ENCODE results near the gene PLPPR3.
"Not testable (repeated sequence)": the region's sequence is repeated elsewhere in the genome, so short reads cannot be mapped to it uniquely, and the experiment has no call there.

The PLPPR3 gene

DNA sequence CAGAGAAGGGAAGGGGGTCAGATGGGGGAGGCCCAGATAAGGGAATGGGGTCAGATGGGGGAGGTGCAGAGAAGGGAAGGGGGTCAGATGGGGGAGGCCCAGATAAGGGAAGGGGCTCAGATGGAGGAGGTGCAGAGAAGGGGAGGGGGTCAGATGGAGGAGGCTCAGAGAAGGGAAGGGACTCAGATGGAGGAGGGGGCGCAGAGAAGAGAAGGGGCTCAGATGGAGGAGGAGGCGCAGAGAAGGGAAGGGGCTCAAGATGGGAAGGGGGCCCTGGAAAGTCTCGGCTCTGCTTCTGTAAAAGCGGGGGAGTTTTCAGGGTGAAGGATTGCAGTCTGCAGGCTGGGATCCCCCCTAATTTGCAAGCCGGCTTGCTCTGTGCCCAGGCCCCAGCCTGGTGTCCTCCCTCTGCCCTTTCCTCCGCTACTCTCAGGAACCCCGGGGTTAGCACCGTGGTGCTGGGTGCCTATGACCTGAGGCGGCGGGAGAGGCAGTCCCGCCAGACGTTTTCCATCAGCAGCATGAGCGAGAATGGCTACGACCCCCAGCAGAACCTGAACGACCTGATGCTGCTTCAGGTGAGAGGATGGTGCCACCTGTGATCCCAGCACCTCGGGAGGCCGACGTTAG lies 7.5 kb upstream of the PLPPR3 start:
- no peak for DNase-seq (ENCODE audit: low read depth)

- DNase-seq (ENCODE audit: low read depth): no peak
These were observed 6.1 kb upstream of the PLPPR3 start, which contains the start of gene AZU1 for GRCh38 chr19:827710-828321. Gene AZU1, plus strand, starts transcription at chr19:827837. Its CDS starts 10 bp downstream, at chr19:827847.

DNA sequence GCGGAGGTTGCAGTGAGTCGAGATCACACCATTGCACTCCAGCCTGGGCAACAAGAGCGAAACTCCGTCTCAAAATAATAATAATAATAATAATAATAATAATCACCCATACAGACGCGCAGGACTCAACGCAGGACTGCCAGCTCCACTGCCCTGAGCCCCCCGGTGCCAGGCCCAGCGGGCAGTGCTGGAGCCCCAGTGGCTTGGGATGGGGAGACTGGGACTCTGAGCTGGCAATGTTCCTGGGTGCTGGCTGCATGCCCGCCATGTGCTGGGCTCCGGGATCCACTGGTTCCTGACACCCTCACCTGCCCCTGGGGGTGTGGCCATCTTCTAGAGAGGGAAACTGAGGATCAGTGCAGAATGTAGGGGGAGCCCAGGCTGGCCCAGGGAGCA lies 5.6 kb upstream of the PLPPR3 start:
- no peak for DNase-seq (ENCODE audit: low read depth)

GRCh38 chr19:825897-826644 lies 4.3 kb upstream of the PLPPR3 start:
- DNase-seq (ENCODE audit: low read depth): no peak

- DNase-seq (ENCODE audit: low read depth): no peak
These were observed 3.1 kb upstream of the PLPPR3 start for GRCh38 chr19:824885-825284.

- no peak for DNase-seq (ENCODE audit: low read depth)
These were observed 1.9 kb upstream of the PLPPR3 start for GRCh38 chr19:823565-824121.

- no peak for DNase-seq (ENCODE audit: low read depth)
These were observed 427 bp downstream of the PLPPR3 start for GRCh38 chr19:821231-821824.

GRCh38 chr19:820212-820611 lies 1.5 kb downstream of the PLPPR3 start:
- not testable (repeated sequence) for DNase-seq (ENCODE audit: low read depth)

- DNase-seq (ENCODE audit: low read depth): no peak
These were observed 5.3 kb downstream of the PLPPR3 start for GRCh38 chr19:816500-816857.

DNA sequence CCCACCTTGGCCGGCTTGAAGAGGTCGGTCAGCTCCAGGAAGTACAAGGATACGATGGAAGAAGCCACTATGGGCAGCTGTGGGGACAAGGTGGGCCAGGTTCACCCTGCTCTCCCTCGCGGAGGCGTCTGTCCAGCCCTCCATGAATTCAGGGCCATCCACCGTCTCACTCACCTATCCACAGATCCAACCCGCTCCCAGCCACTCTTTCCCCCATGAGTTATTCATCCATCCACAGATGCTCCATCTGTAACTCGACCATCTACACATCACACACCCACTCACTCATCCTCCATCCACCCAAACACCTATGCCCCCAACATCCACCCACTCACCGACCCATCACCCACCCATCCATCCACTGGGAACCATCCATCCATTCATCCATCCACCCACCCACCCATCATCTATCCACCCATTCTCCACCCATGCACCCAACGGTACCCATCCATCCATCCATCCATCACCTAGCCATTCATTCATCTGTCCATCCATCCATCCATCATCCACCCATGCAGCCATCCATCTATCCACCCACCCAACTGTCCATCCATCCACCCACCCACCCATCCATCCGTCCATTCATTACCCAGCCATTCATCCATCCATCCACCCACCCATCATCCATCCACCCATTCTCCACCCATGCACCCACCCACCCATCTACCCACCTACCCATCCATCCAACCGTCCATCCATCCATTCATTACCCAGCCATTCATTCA lies 5.8 kb downstream of the PLPPR3 start:
- no peak for DNase-seq (ENCODE audit: low read depth)

DNA sequence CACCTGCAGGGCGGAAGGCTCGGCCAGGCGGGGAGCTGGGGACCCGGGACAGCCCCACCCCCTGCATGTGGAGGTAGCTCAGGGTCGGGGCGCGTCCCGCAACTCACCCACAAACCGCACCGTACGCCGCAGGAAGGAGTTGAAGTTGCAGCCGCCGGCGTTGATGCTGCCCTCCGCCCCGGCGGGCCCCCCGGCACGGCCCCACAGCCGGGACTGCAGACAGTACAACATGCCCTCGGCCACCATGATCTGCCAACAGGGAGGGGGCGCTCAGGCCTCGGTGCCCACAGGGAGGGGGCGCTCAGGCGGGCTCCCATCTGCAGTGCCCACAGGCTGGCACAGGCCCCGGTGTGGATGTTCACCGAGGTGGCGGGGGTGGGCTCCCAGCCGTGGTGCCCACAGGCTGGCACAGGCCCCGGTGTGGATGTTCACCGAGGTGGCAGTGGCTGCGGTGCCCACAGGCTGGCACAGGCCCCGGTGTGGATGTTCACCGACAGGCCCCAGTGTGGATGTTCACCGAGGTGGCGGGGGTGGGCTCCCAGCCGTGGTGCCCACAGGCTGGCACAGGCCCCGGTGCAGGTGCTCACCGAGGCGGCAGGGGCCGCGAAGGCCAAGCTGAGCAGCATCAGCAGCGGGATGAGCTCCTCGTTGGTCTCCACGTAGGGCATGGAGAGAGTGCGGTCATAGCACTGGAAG lies 6.5 kb downstream of the PLPPR3 start:
- no peak for DNase-seq (ENCODE audit: low read depth)

- DNase-seq (ENCODE audit: low read depth): no peak
These were observed 7.3 kb downstream of the PLPPR3 start for GRCh38 chr19:814152-815078.

DNA sequence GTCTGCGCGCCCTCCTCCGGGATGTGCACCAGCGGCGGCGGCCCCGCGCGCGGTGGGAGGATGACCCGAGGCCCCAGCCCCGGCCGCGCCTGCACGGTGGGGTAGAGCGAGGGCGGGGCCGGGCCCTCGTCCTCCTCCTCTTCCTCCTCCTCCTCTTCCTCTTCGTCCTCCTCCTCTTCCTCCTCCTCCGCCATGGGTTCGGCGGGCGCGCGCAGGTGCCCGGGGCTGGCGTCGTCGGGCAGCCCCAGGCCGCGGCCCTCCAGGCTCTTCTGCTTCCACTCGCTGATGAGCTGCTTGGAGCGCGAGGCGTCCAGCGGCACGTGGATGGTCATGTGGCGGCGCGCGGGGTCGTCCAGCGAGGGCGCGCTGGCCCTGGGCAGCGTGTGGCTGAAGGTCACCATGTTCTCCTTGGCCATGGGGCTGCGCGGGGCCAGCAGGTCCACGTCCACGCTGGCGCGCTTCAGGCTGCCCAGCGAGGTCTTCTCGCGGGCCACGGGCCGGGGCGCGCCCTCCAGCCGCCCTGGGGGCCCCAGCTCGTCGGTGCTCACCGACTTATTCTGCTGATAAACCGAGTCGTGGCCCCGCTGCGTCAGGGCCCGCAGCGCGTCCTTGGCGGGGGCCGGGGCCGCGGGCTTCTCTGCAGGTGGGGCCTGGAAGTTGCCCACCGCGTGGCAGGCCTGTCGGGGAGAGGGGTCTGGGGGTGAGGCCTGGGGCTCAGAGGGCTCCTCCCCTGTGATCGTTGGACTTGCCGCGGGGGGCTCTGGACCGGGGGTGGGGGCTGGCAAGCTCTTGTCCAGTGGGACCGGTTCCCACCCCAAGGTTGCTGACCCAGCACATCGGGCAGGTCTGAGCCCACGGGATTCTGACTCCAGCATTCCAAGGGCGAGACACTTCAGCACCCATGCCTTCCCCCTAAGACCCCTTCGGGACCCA lies 8.3 kb downstream of the PLPPR3 start:
- DNase-seq (ENCODE audit: low read depth): no peak

- no peak for DNase-seq (ENCODE audit: low read depth)
These were observed 9.0 kb downstream of the PLPPR3 start for GRCh38 chr19:812747-813218.

- no peak for DNase-seq (ENCODE audit: low read depth)
These were observed 9.6 kb downstream of the PLPPR3 start for GRCh38 chr19:812049-812746.

DNA sequence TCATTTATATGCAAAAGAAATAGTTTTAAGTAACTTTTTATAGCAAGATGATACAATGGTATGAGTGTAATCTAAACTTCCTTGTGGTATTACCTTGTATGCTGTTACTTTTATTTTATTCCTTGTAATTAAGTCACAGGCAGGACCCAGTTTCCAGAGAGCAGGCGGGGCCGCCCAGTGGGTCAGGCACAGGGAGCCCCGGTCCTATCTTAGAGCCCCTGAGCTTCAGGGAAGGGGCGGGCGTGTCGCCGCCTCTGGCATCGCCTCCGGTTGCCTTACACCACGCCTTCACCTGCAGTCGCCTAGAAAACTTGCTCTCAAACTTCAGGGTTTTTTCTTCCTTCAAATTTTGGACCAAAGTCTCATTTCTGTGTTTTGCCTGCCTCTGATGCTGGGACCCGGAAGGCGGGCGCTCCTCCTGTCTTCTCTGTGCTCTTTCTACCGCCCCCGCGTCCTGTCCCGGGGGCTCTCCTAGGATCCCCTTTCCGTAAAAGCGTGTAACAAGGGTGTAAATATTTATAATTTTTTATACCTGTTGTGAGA lies 10.2 kb downstream of the PLPPR3 start:
- no peak for DNase-seq (ENCODE audit: low read depth)

GRCh38 chr19:810883-811489 lies 10.8 kb downstream of the PLPPR3 start:
- no peak for DNase-seq (ENCODE audit: low read depth)

All from activated T-cell treated with anti-CD3 and anti-CD28 coated beads for 24 hours (primary cell).